ENCODE measurements around the gene TSSC4.

DNA sequence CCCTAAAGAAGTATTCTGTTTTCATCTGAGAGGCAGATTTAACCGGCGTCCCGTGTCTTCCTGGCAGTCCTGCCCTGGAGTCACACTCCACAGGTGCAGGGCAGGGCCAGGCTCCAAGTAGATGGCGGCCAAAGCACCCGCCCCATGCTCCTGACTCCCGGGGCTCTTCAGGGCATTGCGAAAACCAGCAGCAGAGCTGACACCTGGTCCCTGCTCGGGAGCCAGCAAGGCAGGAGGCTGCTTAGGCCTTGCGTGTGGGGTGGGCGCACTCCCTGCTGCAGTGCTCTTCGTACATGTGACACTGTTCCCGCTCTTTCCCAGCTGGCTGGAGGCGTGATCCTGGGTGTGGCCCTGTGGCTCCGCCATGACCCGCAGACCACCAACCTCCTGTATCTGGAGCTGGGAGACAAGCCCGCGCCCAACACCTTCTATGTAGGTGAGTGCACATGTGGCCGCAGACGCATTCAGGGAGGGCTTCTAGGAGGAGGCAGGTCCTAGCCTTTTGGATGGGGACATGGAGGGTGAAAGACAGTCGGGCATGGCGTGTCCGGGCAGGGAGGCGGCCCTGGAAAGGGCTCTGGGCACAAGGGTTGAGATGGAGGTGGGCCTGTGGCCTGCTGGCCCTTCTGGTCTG, 10.3 kb upstream of the TSSC4 start:
- TF ChIP-seq ZNF17 (CRISPR knock-in tag; IDR thresholded peaks at IDR 0.05): no peak
- TF ChIP-seq TAF1 (CRISPR knock-in tag; IDR thresholded peaks at IDR 0.05): no peak
- TF ChIP-seq, protein P1, sequence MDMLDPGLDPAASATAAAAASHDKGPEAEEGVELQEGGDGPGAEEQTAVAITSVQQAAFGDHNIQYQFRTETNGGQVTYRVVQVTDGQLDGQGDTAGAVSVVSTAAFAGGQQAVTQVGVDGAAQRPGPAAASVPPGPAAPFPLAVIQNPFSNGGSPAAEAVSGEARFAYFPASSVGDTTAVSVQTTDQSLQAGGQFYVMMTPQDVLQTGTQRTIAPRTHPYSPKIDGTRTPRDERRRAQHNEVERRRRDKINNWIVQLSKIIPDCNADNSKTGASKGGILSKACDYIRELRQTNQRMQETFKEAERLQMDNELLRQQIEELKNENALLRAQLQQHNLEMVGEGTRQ (IDR thresholded peaks at IDR 0.05; ENCODE audit: low read depth, low read length): no peak
- TF ChIP-seq, protein P1 (CRISPR knock-in tag; IDR thresholded peaks at IDR 0.05; ENCODE audit: borderline replicate concordance): no peak
- TF ChIP-seq RELA (CRISPR knock-in tag; IDR thresholded peaks at IDR 0.05): no peak
- no peak for TF ChIP-seq SP2 (CRISPR knock-in tag; IDR thresholded peaks at IDR 0.05)
- TF ChIP-seq KDM4B (CRISPR knock-in tag; IDR thresholded peaks at IDR 0.05): no peak
- no peak for TF ChIP-seq PHF8 (CRISPR knock-in tag; IDR thresholded peaks at IDR 0.05)
- no peak for TF ChIP-seq HDAC6 (IDR thresholded peaks at IDR 0.05; ENCODE audit: low read depth, low read length)
- TF ChIP-seq EHMT2 (IDR thresholded peaks at IDR 0.05; ENCODE audit: borderline replicate concordance, low read depth, low read length): no peak
- TF ChIP-seq, protein P2, sequence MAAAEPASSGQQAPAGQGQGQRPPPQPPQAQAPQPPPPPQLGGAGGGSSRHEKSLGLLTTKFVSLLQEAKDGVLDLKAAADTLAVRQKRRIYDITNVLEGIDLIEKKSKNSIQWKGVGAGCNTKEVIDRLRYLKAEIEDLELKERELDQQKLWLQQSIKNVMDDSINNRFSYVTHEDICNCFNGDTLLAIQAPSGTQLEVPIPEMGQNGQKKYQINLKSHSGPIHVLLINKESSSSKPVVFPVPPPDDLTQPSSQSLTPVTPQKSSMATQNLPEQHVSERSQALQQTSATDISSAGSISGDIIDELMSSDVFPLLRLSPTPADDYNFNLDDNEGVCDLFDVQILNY (CRISPR knock-in tag; conservative IDR thresholded peaks at IDR 0.05): no peak
- TF ChIP-seq ZNF652 (CRISPR knock-in tag; IDR thresholded peaks at IDR 0.05; ENCODE audit: borderline replicate concordance, low read depth): no peak
- TF ChIP-seq, protein P3, sequence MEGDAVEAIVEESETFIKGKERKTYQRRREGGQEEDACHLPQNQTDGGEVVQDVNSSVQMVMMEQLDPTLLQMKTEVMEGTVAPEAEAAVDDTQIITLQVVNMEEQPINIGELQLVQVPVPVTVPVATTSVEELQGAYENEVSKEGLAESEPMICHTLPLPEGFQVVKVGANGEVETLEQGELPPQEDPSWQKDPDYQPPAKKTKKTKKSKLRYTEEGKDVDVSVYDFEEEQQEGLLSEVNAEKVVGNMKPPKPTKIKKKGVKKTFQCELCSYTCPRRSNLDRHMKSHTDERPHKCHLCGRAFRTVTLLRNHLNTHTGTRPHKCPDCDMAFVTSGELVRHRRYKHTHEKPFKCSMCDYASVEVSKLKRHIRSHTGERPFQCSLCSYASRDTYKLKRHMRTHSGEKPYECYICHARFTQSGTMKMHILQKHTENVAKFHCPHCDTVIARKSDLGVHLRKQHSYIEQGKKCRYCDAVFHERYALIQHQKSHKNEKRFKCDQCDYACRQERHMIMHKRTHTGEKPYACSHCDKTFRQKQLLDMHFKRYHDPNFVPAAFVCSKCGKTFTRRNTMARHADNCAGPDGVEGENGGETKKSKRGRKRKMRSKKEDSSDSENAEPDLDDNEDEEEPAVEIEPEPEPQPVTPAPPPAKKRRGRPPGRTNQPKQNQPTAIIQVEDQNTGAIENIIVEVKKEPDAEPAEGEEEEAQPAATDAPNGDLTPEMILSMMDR (CRISPR knock-in tag; IDR thresholded peaks at IDR 0.05): no peak
- TF ChIP-seq, protein P4, sequence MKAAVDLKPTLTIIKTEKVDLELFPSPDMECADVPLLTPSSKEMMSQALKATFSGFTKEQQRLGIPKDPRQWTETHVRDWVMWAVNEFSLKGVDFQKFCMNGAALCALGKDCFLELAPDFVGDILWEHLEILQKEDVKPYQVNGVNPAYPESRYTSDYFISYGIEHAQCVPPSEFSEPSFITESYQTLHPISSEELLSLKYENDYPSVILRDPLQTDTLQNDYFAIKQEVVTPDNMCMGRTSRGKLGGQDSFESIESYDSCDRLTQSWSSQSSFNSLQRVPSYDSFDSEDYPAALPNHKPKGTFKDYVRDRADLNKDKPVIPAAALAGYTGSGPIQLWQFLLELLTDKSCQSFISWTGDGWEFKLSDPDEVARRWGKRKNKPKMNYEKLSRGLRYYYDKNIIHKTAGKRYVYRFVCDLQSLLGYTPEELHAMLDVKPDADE (CRISPR knock-in tag; IDR thresholded peaks at IDR 0.05): no peak
- TF ChIP-seq, protein P5, sequence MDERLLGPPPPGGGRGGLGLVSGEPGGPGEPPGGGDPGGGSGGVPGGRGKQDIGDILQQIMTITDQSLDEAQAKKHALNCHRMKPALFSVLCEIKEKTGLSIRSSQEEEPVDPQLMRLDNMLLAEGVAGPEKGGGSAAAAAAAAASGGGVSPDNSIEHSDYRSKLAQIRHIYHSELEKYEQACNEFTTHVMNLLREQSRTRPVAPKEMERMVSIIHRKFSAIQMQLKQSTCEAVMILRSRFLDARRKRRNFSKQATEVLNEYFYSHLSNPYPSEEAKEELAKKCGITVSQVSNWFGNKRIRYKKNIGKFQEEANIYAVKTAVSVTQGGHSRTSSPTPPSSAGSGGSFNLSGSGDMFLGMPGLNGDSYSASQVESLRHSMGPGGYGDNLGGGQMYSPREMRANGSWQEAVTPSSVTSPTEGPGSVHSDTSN (CRISPR knock-in tag; IDR thresholded peaks at IDR 0.05): no peak

Measured in HepG2 (cell line).